HT1080 (cell line): ENCODE results near the gene TP53RK. TPM values are rescaled to one million over a fixed set of nuclear protein-coding genes. Genes with fewer than 3 reads are reported as not detected.

ENCODE experiments used
- DNase-seq: peaks from one replicate; pipeline ENCODE4 v3.0.0-alpha.2; 2015; ENCODE audit warnings: low read depth
- total RNA-seq: library from RNA; depleted of rRNA; stranded (reverse); fragments of >200 nt; shearing (Covaris generic); gene quantifications from 2 replicates; pipeline ENCODE4 v1.2.3, GENCODE V29; 2014

Gene TP53RK
- total RNA-seq, 1 experiment from 2014 or later = 23.8 TPM

DNA sequence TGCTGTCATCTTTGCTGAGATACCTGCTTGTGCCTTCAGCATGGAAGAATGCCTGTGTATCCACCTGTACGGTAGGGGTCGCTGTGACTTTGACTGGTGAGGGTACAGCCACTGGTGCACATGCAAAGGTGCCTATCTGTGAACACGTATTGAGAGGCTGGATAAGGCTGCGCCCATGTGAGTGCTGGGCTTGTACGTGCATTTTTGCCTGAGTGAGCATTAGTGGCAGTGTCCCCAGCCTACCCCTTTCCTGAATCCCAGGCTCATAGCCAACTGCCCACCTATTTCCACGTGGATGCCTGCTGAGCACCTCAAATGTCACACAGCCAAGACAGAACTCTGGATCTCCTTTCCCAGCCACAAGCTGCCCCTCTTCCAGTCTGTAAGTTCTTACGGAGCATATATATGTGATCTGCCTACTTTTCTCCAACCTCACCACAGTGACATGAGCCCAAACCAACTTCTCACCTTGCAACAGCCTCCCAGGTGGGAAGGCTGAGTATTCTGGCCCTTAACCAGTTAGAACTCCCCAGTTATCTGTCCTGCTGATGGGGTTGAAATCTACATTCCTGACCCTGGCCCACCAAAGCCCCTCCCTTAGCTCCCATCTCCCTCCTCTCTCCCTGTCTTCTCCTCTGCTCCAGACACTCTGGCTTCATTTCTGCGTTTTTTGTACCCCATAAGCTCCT is 19.1 kb upstream of the TP53RK start:
- no peak for DNase-seq

DNA sequence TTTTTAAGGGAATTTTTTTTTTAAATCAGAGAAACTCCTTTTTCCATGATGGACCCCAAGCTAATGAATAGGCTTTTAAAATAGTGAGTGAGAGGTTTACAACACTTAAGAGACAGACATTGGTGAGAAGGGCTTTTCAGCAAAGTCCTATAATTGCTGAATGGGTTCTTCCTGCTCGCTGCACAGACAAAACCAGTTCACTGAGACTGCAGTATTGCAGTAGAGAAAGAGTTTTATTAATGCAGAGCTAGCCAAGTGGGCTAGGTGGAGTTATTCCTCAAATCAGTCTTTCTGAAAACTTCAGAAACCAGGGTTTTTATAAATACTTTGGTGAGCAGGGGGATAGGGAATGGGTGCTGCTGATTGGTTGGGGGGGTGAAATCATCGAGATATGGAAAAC is 17.0 kb upstream of the TP53RK start:
- no peak for DNase-seq

DNA sequence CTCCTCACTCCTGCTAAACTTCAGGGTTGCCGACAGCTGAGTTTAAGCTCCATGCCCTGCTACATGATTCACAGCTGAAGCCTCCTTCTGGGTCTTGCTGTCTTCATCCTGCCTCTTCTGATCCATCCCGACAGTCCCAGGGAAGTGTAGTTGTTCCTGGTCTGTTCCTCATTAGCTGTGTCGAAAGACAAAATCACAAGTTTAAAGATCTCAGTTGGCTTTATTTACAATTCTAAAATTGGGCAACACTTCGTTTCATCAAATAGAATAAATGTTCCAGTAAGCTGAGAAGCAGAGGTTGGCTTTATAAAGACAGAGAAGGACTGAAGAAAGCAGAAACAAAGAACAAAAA is 16.1 kb upstream of the TP53RK start:
- DNase-seq = no peak

DNA sequence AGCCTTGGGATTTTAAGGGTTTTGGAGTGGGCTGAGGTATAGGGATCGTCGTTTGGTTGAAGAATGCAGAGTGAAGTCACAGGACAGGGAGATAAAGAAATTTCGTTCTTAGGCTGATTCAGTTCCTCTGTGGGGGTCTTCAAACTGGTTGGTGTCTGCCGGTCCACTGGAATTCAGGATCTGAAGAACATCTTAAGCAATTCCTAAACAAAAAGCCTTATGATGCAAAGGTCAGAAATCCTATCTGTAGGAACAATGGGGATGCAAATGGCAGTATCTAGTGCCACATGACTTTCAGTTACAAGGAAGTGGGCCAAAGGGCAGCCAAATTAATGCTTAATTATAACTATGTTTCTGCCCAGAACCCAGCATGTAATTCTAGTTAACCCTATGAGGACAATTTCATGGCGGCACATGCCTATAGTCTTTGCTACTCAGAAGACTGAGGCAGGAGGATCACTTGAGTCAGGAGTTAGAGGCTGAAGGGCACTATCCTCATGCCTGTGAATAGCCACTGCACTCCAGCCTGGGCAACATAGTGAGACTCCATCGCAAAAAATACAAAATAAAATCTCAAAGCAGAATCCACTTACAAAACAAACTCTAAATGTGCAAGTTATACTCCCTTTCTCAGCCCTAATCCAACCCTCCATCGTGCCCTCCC is 15.6 kb upstream of the TP53RK start:
- no peak for DNase-seq

DNA sequence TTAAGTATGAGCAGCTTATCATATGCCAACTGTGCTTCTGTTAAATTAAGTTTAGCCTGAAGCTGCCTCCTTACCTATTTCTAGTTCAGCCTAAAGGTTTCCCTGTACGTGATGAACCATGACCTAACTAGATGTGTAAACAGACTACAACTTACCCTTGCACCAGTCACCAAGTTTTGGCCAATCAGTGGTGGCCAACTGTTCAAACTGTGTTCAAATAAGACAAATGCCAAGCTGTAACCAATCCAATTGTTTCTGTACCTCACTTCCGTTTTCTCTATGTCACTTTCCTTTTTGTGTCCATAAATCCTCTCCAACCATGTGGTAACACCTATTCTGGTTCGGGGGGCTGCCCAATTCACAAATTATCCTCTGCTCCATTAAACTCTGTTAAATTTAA is 14.2 kb upstream of the TP53RK start:
- peak; percentile 20 for DNase-seq

DNA sequence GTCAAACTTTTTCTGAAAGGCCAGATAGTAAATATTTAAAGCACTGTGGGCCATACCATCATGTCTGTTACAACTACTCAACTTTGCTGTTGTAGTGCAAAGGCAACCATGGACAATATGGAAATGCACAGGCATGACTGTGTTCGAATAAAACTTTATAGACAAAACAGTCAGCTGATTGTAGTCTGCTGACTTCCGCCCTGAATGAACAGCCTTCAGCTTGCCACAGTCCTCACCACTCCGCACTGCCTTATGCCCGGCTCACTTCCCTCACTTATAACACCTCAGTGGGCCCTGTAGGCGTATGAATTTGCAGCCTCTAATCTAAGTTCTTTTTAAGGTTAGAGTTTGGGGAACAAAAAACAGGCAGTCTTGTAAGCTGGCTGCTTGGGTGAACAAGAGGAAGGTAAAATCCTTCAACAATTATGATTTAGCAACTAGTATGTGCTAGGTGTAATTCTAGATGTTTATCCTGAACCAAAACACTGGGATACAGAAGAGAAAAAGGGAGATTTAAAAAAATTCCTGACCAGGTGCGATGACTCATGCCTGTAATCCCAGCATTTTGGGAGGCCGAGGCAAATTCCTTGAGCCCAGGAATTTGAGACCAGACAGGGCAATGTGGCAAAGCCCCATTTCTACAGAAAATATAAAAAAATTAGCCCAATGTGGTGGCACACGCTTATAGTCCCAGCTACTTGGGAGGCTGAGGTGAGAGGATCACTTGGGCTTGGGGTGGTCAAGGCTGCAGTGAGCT is 13.4 kb upstream of the TP53RK start:
- DNase-seq = no peak

DNA sequence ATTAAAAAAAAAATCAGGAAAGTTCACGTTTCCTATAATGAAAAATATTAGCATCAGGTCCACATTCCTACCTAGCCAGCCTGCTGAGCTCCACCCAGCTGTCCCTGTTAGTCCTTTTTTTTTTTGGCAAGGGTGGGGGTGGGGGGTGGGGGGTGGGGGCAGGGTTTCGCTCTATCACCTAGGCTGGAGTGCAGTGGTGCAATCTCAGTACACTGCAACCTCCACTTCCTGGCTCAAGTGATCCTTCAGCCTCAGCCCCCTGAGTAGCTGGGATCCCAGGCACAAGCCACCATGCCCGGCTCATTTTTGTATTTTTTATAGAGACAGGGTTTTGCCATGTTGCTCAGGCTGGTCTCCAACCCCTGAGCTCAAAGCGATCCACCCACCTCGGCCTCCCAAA is 12.7 kb upstream of the TP53RK start:
- no peak for DNase-seq

DNA sequence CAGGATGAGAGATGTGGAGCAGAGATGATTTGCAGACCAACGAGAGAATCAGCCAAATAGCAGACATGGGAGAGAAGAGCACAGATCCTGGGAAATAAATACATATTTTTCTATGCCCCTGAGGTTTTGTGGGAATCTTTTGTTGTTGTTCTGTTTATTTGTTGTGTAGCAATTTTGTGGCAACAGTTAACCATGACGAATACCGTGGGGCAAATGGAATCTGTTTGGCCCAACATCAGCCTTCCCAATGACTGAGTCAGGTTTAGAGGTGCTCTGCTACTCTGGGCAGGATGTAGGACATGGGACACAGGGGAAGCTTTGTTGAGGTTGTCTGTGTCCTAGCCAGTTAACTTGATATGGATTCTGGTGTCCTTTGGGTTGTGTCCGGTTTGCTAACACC is 12.3 kb upstream of the TP53RK start:
- no peak for DNase-seq

DNA sequence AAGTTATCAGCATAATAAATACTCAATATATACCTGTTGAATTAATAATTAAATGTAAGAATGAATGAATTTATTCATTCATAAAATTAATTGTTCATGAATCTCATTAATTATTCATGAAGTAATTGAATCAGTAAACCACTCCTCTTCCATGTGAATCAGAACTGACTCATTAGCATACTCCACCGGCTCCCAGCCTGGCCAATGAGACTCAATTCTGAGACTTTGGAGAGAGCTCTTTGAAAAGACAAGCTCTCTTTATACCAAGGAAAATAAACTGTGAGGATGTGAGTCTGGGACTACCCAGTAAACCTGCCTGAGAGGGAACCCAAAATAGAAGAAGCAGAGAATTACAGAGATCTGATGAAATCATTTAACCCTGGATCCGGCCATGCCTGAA is 11.8 kb upstream of the TP53RK start:
- DNase-seq = no peak

DNA sequence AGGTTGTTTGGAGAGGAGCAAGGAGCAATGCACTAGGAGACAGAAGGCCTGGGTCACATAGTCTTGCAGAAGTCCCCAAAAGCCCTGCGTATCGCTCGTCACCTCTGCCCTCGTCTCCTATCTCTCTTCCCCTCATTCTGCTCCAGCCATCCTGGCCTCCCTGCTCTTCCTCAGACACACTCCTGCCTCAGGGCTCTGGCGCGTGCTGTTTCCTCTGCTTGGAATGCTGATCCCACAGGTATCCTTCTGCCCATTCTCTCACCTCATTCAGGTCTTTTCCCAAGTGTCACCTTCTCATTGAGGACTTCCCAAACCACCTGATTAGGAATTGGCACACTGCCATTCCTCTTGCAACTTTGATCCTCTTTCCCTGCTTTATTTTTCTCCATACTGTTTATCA is 11.2 kb upstream of the TP53RK start:
- DNase-seq = no peak

DNA sequence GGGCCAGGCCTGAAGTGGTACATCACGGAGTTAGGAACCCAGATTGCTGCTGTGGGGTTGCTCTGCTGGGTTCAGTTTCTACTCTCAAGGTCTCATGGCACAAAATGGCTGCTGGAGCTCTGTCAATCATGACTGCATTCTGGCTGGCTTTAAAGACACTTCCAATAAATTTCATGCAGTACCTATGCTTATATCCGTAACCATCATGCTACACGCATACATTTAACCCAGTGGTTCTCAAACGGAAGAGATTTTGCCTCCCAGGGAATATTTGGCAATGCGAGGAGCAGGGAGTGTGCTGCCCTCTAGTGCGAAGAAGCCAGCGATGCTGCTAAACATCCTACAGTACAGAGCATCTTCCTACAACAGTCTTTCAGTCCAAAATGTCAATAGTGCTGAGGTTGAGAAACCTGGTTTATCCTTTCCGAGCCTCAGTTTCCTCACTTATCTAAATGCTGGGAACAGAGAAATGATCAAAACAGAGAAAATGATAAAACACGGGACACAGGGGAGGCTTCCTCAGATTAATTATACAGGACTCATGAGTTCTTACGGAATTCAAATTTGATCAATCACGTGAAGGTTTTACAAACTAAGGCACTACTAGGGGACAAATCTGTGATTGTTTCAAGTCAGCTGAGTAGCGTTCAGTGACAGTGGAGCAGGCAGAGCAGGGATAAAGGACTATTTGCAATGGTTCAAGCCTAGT is 10.6 kb upstream of the TP53RK start:
- peak; percentile 22 for DNase-seq

DNA sequence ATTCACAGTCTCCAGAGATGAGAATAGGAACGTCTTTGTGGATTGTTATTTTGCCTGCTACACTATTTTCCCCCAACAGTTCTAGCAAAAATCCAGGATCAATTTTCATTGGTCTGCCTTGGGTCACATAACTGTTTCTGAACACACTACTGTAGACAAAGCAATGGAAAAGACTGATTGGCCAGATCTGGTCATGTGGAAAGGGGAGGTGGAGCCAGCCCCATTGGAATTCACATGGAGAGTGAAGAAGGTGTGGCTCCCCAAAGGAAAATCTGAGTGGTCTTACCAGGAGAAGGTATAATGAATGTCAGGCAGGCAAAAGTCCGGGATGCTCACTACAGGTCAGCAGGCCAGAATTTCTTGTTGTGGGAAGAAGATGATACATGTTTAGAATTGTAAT is 9.5 kb upstream of the TP53RK start:
- no peak for DNase-seq

DNA sequence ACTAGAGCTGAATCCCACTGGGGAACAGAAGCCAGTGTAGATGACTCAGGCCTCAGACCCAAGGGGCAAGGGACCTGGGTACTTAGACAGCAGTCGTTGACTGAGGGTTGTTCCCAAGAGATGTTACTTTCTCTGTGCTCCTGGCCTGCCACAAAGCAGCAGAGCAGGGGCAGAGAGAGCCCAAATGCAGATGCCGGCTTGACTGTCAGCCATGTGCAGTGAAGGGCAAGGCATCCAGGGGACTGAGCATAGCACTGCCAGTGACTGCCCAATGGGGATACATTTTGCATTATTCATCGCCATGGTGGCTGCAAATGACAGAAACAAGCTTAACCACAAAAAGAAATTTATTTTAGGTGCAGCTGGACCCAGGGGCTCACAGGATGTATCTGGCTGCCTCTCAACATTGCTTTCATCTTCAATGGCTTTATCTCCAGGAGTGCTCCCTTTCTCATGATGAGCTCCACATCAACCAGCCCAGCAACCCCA is 7.6 kb upstream of the TP53RK start:
- no peak for DNase-seq

DNA sequence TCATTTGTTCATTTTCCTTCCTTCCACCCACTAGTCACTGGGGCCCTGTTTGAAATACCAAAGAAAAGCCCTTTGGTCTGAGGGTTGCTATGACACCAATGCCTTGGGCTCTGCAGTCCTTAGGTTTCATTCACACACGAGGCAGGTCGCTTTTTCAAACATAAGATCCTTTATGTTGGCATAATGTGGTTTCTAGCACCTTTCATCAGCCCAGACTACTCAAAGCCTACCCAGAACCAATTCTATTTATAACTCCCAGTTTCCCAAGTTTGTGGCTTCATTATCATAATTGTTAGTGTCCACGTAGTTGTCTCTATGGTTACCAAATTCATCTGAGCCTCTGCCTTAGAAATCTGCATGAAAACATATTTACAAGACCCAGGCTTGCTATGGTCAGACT is 6.6 kb upstream of the TP53RK start:
- DNase-seq = no peak

DNA sequence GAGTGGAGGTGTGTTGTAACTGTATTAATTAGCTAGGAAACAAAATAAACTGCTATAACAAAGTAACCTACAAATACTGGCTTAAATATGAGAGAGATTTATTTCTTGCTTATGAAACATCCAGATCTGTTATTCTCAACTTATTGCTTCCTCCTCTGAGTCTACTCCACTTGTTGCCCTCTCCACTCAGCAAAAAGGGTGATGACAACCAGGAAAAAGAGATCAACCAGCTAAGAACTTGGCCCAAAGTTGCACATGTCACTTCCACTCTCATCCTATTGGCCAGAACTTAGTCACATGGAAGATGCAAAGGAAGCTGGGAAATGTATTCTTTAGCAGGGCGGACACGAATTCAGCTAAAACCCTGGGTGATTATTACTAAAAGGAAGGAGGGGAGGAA is 5.2 kb upstream of the TP53RK start:
- peak; percentile 31 for DNase-seq

DNA sequence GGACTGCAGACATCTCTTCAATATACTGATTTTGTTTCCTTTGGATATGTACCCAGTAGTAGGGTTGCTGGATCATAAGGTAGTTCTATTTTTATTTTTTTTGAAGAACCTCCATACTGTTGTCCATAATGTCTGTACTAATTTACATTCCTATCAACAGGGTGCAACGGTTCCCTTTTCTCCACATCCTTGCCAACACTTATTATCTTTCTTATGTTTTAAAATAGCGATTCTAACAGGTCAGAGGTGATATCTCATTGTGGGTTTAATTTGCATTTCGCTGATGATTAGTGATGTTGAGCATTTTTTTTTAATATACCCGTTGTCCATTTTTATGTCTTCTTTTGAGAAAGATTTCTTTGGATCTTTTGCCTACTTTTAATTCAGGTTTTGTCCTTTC is 2.0 kb upstream of the TP53RK start:
- no peak for DNase-seq

DNA sequence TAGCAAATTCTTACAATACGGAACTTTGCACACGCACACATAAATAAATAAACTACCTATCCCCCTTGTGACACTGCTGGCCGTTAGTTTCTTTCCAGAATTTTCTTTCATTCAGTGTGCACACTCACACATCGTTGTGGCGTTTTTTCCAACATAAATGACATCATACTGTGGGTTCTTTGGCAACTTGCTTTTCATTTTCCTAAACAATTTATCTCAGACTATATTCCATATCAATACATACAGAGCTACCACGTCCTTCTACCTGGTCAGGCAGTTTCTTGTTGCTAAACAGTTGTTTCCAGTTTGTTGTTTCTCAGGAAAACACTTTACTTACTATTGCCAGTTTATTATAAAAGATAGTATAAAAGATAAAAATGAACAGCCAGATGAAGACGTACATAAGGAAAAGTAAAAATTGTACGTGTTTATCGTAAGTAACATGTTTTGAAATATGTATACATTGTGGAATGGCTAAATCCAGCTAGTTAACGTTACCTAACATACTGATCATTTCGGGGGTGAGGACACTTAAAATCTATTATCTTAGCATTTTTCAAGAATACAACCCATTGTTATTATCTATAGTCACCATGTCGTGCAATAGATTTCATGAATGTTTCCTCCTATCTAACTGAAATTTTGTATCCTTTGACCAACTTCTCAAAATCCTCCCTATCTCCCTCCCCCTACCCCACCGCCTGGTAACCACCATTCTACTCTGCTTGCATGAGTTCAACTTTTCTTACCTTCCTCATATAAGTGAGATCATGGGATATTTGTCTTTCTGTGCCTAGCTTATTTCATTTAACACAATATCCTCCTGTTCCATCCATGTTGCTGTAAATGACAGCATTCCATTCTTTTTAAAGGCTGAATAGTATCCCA is 1.2 kb upstream of the TP53RK start:
- no peak for DNase-seq

DNA sequence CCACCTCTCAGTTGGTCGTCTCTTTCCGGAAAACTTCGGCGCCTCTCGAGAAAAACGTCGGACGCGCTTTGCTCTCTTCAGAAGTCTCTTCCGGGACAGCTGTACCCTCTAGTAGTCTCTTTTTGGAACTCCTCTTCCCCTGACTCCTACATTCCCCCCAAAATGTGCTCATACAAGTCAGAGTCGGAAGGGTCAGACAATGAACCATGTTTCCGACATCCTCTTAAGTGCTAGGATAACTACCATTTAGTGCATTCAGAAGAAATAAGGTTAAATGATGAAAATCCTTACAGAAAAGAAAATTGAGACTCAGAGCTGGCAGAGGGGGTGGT is 476 bp upstream of the TP53RK start:
- DNase-seq = no peak

DNA sequence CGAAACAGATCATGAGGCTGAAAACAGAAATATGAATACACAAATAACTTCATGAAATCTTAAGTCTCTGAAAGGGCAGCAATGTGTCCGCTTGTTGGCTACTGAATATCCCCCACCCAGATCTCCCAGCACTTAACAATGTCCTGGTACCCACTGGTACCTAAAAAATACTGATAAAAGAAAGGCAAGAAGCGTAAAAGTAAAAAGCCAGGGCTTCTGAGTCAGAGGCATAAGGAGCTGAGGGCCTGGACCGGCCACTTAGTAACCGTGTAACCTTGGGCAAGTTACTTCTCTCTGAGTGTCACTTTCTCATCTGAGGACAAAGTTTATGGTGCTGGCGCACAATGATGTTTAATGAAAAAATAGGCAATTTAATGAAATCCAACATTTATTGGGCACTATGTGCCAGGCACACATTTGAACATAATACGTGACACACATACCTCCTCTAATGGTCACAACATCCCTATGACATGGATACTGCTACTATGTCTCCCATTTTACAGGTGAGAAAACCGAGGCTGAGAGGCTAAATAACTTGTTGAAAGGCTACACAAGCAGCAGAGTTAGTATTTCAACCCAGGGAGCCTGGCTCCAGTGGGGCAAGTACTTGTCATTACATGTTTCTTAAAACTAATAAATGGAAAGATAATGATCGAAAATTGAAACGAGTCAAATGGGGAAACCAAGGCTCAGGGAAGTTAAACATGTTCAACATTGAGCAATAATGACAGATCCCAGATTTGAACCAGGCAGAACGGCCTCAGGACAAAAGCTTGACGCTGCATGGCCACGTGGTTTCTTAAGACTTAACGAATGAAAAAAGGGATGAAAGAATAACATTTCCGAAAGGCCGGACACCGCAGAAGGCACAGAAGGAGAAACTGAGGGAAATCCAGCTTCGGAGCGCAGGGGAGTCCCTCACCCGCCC is 828 bp downstream of the TP53RK start:
- DNase-seq = no peak
